22Rv1 (cell line): ENCODE measurements around the gene ARL2BP.

Source experiments
- H3K27ac ChIP-seq: fragments of 450-650 bp; 2 replicates; pipeline ENCODE4 v1.5.1; 2017
- CTCF ChIP-seq: fragments of 450-650 bp; IDR thresholded peaks from 2 replicates; pipeline ENCODE4 v1.5.1; 2017; ENCODE audit warnings: mild to moderate bottlenecking
- ZFX ChIP-seq: fragments of 450-650 bp; IDR thresholded peaks from 2 replicates; pipeline ENCODE4 v1.6.1; 2017; ENCODE audit warnings: antibody characterized with exemption, borderline replicate concordance

Gene ARL2BP

DNA sequence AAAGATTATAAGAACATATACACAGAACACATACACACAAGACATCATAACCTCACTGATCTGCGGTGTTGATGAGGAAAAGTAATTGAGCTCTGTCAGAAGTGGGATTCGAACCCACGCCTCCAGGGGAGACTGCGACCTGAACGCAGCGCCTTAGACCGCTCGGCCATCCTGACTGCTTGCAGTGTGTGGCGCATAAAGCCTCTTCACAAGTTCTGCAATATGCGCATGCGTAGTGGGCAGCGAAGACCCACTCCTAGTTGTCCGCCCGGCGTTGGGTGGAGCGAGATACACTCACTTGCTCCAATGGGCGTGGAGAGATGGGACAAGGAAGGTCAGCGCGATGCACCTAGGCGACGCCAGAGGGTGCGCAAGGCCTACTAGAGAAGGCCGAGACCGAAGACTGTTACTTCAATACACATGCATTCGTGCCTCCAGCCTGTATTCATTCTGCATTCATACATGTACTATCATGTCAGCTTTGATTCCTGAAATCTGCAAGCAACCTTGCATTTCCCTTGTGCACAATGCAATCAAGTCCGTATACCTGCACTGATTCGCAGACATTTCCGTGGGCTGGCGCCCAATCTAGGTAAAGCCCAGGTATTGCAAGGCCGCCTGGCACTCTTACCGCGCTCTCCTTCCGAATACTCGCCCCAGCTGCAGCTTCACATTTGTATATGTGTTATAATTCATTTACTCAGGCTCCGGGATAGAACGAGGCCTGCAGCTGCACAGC, 55.5 kb downstream of the ARL2BP start:
- TF ChIP-seq ZFX (no peak), CTCF (peak; percentile 91)
- peak overlapping the region; percentile 81 for H3K27ac ChIP-seq

- TF ChIP-seq ZFX (no peak), CTCF (no peak)
- no peak overlapping the region for H3K27ac ChIP-seq
Measured at GRCh38 chr16:57301126-57301817, 56.2 kb downstream of the ARL2BP start.
